Thoracic aorta (tissue), 2 donors: ENCODE data around the gene DAP. TPM values are rescaled to one million over a fixed set of nuclear protein-coding genes. Genes with fewer than 3 reads are reported as not detected.

Source experiments
- ATAC-seq: fragments of 150-250 bp; one replicate; pipeline ENCODE4 v1.8.0; 2017; ENCODE audit warnings: low read depth; ENCODE audit not compliant: insufficient number of reproducible peaks, low FRiP score
- DNase-seq: peaks from one replicate; pipeline ENCODE4 v3.0.0-alpha.2; 2020; ENCODE audit warnings: low spot score
- H3K27ac ChIP-seq, 2 donors: fragments of 200-600 bp; sonication (generic); 1 replicate in 1 of 2; 2 replicates in 1 of 2; pipeline ENCODE4 v1.5.1; 2016; ENCODE audit warnings: mild to moderate bottlenecking in 2 of 2, moderate library complexity in 2 of 2
- H3K27me3 ChIP-seq: fragments of 200-600 bp; sonication (generic); replicated peaks from 2 replicates; pipeline ENCODE4 v1.6.0; 2016; ENCODE audit warnings: mild to moderate bottlenecking; ENCODE audit not compliant: insufficient read depth
- H3K36me3 ChIP-seq: fragments of 200-600 bp; sonication (generic); one replicate; pipeline ENCODE4 v1.5.1; 2016
- H3K4me1 ChIP-seq, 2 donors: fragments of 200-600 bp; sonication (generic); 1 replicate in 1 of 2; 2 replicates in 1 of 2; pipeline versions ENCODE4 v1.5.1 to v1.6.0; 2016; ENCODE audit warnings: low read depth in 2 of 2, mild to moderate bottlenecking in 1 of 2; ENCODE audit not compliant: control insufficient read depth in 1 of 2
- H3K4me3 ChIP-seq: fragments of 200-600 bp; sonication (generic); 2 replicates; pipeline ENCODE4 v1.5.1; 2016; ENCODE audit warnings: mild to moderate bottlenecking
- H3K9me3 ChIP-seq: fragments of 200-600 bp; sonication (generic); 2 replicates; pipeline ENCODE4 v1.5.1; 2016
- total RNA-seq, 2 donors: library from RNA; depleted of rRNA; stranded (reverse); fragments of >200 nt; gene quantifications; one replicate each; pipeline versions ENCODE4 v1.1.0 to v1.2.3, GENCODE V29; 2016
- TF ChIP-seq, protein P1 (sequence below): fragments of 200-600 bp; sonication (generic); IDR thresholded peaks from one replicate; pipeline ENCODE4 v1.5.1; 2019; ENCODE audit warnings: antibody characterized with exemption

Gene DAP
- total RNA-seq, 2 donors from 2014 or later: 79.6 to 113 TPM

GRCh38 chr5:10691826-10692785 is 68.9 kb downstream of the DAP start:
- Histone ChIP-seq H3K27ac (no peak overlapping the region), H3K9me3 (no peaks in the 10 kb centered on the region), H3K36me3 (no peaks in the 10 kb centered on the region), H3K27me3 (no peaks in the 10 kb centered on the region), H3K4me3 (no peak overlapping the region), H3K4me1 (peaks cover 0 to 5% of the 10 kb centered on the region in 2 donors)
- TF ChIP-seq, protein P1, sequence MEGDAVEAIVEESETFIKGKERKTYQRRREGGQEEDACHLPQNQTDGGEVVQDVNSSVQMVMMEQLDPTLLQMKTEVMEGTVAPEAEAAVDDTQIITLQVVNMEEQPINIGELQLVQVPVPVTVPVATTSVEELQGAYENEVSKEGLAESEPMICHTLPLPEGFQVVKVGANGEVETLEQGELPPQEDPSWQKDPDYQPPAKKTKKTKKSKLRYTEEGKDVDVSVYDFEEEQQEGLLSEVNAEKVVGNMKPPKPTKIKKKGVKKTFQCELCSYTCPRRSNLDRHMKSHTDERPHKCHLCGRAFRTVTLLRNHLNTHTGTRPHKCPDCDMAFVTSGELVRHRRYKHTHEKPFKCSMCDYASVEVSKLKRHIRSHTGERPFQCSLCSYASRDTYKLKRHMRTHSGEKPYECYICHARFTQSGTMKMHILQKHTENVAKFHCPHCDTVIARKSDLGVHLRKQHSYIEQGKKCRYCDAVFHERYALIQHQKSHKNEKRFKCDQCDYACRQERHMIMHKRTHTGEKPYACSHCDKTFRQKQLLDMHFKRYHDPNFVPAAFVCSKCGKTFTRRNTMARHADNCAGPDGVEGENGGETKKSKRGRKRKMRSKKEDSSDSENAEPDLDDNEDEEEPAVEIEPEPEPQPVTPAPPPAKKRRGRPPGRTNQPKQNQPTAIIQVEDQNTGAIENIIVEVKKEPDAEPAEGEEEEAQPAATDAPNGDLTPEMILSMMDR: no peak
- ATAC-seq: no peak
- no peak for DNase-seq

- Histone ChIP-seq H3K27ac (no peak overlapping the region), H3K27me3 (no peaks in the 10 kb centered on the region), H3K4me3 (no peak overlapping the region), H3K9me3 (no peaks in the 10 kb centered on the region), H3K4me1 (peaks cover 0 to 5% of the 10 kb centered on the region in 2 donors), H3K36me3 (no peaks in the 10 kb centered on the region)
- ATAC-seq: no peak
- DNase-seq: no peak
- TF ChIP-seq, protein P1: no peak
Observed at GRCh38 chr5:10690460-10691440, 70.3 kb downstream of the DAP start.

DNA sequence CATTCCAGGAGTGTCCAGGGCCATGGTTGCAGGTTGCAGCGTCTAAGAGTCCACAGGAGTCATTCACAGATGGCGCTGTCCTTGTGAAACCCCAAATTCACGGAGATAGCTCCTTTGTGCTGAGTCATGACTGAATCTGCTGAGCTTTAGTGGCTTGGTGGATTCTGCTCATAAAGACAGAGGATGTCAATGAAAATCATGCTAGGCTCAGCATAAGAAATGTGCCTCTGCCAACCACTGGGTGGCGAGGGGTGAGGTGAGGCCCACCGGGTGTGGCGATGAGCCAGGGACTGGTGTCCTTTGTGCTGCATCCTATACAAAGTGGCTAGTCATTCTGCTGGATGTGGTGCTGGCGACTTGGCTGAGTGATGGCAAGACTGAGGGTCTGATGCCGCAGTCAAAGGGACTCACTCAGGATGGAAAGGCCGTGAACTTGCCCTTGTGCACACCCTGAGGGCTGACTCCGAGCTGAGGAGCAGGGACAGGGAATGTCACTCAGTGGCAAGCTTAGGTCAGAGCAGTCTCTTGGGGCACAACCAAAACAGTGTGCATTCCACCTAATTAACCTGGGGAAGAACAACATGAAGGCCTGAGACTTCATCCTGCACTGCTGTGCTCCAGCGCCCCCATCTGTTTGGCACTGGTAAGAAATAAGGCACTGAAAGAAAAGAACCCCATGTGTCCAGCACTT is 71.5 kb downstream of the DAP start:
- Histone ChIP-seq H3K4me1 (no peaks in the 10 kb centered on the region), H3K9me3 (no peaks in the 10 kb centered on the region), H3K36me3 (no peaks in the 10 kb centered on the region), H3K4me3 (no peak overlapping the region), H3K27ac (no peak overlapping the region), H3K27me3 (no peaks in the 10 kb centered on the region)
- TF ChIP-seq, protein P1: no peak
- DNase-seq: no peak
- no peak for ATAC-seq

- H3K4me1 ChIP-seq: no peaks in the 10 kb centered on the region
- TF ChIP-seq, protein P1: no peak
- H3K27ac ChIP-seq: no peak overlapping the region
- H3K9me3 ChIP-seq: no peaks in the 10 kb centered on the region
- ATAC-seq: no peak
- DNase-seq: no peak
- H3K36me3 ChIP-seq: no peaks in the 10 kb centered on the region
- no peak overlapping the region for H3K4me3 ChIP-seq
- no peaks in the 10 kb centered on the region for H3K27me3 ChIP-seq
Observed at GRCh38 chr5:10688651-10689171, 72.3 kb downstream of the DAP start.
